OCI-LY7 (cell line): Measurements from ENCODE around the gene MSANTD2.

Experiments used
- EZH2phosphoT487 ChIP-seq: fragments of 200-600 bp; sonication (generic); IDR thresholded peaks from 2 replicates; pipeline ENCODE4 v1.6.1; 2018; ENCODE audit warnings: low read depth, borderline replicate concordance, mild to moderate bottlenecking, mixed run types, antibody characterized with exemption, low read length, moderate library complexity, mixed read lengths
- TF ChIP-seq, protein P1 (sequence below): fragments of 200-600 bp; sonication (generic); conservative IDR thresholded peaks from 2 replicates; pipeline ENCODE4 v1.5.1; 2014; ENCODE audit warnings: mild to moderate bottlenecking, antibody characterized with exemption, low read length, moderate library complexity, mixed read lengths

DNA sequence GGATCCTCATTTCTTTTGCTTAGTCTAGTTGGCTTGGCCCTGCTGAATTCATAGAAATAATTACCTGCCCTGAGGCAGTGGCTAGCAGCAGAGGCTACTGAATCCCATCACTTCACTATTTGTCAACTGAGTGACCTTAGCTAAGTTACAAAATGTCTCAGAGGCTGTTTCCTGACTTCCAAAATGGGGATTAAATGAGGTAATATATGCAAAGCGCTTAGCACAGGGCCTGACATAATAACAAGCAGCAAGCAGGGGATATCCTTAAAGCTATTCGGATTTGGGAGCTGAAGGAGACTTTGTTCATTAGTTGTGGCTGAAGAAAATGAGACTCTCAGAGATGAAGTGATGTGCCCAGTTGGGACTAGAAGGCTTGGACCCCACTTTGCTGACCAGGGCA is 57.7 kb downstream of the MSANTD2 start:
- TF ChIP-seq, protein P1, sequence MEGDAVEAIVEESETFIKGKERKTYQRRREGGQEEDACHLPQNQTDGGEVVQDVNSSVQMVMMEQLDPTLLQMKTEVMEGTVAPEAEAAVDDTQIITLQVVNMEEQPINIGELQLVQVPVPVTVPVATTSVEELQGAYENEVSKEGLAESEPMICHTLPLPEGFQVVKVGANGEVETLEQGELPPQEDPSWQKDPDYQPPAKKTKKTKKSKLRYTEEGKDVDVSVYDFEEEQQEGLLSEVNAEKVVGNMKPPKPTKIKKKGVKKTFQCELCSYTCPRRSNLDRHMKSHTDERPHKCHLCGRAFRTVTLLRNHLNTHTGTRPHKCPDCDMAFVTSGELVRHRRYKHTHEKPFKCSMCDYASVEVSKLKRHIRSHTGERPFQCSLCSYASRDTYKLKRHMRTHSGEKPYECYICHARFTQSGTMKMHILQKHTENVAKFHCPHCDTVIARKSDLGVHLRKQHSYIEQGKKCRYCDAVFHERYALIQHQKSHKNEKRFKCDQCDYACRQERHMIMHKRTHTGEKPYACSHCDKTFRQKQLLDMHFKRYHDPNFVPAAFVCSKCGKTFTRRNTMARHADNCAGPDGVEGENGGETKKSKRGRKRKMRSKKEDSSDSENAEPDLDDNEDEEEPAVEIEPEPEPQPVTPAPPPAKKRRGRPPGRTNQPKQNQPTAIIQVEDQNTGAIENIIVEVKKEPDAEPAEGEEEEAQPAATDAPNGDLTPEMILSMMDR = no peak
- TF ChIP-seq EZH2phosphoT487 = no peak
